NCI-H1694 treated with DMSO at 0.1 percent for 48 hours (cell line): ENCODE data around the gene STK32A.
"Not testable (repeated sequence)": the region's sequence is repeated elsewhere in the genome, so short reads cannot be mapped to it uniquely, and the experiment has no call there.

Experiments
- DNase-seq: peaks from one replicate; lab custom pipeline; 2025; lab: John Stamatoyannopoulos, UW

STK32A gene

GRCh38 chr5:147234825-147235635 lies at the start of gene STK32A:
STK32A (plus strand) TSS chr5:147235026; CDS start chr5:147239635, 4,609 bp downstream.
- DNase-seq = no peak

DNA sequence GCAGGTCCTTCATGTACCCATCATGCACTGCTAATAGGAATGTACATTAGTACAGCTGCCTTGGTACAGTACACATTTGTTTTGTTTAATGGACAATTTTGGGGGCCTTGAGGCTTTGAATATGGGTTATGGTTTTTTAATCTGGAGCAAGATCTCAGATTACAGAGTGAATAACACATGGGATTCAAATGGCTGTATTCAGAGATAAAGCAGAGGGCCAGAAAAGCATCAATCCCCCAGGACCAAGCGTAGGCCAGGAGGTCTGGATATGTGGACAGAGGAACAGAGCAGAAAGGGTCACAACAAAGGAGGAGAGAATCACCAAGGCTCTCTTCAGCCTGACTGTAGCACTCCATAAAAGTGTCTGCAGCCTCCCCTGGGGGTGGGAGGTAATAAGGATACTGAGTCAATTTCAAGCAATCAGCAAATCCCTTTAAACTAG lies 47.7 kb upstream of the STK32A start:
- no peak for DNase-seq

DNA sequence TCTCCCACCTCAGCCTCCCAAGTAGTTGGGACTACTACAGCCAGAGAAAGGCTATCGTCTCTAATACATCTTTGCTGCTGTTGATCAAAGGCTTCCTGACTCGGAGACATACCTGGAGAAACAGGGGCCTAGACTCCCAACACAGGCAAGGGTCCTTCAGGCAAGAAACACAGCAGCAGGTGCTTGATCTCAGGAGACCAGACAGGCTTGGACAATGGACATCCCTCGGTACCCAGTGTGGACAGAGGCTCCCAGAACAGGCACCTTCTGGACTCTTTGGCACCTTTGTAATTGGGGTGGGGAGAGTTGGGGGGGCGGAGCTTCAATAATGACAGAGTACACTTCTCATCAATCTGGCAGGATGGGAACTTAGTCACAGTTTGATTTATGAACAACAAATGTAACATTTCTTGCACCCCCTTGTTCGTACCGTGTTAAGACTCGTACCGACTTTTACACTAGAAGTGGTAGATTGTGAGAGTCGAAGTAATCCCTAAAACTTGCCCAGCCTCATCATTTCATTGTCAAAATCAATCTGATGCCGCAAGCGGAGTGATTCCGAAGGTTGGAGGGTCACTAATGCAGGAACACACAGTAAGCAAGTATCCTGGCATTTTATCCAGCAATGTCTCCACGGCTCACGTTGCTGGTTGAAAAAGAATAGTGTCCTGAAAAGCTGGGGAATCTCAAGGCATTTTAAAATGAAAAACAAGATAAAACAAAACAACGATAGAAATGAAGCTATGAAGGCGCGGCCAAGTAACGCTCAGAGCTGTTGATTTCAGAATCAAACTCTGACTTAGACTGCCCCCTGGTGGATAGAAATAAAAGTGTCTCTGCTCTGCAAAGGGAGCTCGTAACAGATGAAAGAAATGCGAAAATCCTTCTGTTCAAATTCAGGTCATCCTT lies 46.4 kb upstream of the STK32A start:
- DNase-seq = peak; percentile 68

GRCh38 chr5:147189109-147189424 lies 45.8 kb upstream of the STK32A start:
- DNase-seq = no peak

GRCh38 chr5:147190331-147190730 lies 44.5 kb upstream of the STK32A start:
- no peak for DNase-seq

DNA sequence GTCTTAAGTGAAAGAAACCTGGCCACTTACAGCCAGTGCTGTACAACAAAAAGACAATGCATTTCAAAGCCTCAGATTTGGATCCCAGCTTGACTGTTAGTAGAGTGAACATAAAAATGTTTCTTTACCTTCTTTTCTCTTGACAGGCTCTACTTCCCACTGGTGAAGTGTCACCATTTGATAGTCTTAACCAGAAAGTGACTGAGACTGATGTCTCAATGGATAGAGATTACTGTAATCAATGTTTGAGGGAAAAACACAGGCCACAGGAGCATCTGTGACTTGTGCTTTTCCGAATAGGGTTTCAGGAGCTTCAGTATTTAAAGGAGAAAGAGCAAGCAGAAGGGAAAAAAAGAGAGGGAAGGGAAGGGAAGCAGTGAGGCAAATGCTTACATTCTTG lies 41.7 kb upstream of the STK32A start:
- no peak for DNase-seq

- no peak for DNase-seq
Measured at GRCh38 chr5:147200004-147200403, 34.8 kb upstream of the STK32A start.

GRCh38 chr5:147203213-147203612 lies 31.6 kb upstream of the STK32A start:
- DNase-seq = no peak

GRCh38 chr5:147204576-147204975 lies 30.2 kb upstream of the STK32A start:
- DNase-seq = no peak

DNA sequence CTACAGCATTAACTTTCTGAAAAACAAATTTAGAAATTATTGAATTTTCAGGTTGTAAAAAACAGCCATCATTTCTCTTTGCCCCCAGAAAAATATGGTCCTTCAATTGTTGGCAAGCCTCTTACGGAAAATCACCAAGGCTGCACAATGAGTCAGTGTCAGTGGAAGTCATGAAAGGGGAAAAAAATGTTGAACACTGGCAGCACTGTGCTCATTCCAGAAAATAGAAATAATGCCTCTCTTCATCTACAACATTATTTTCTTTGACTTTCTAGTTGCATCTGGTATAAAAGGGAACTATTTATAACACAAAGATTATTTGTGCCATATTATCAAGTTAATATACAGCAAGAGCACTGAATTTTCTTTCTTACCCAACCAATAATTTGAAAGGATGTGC lies 26.7 kb upstream of the STK32A start:
- no peak for DNase-seq

GRCh38 chr5:147216552-147217154 lies 18.2 kb upstream of the STK32A start:
- no peak for DNase-seq

GRCh38 chr5:147223343-147223742 lies 11.5 kb upstream of the STK32A start:
- DNase-seq = no peak

- DNase-seq = peak; percentile 21
Measured at GRCh38 chr5:147223948-147224791, 10.7 kb upstream of the STK32A start.

DNA sequence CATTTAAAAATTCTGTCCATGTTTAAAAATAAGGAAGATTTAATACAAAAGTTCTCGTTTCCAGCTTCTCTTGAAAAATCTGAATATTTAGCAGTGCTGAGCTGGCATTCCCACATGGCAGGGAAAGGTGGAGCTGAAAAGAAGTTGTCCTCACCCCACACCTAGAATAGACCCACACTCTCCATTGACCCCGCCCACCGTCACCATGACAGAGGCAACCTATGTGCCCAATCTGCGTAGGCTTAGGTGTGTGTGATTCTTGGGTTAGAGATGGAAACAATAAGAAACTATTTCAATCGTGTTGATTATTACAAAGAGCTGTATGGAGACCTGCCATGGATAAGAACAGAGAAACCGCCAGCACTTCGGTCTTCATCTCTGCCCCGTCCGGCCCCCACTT lies 8.9 kb upstream of the STK32A start:
- no peak for DNase-seq

- no peak for DNase-seq
Measured at GRCh38 chr5:147226512-147226911, 8.3 kb upstream of the STK32A start.

GRCh38 chr5:147234239-147234824 lies 494 bp upstream of the STK32A start:
- DNase-seq = no peak

GRCh38 chr5:147240266-147240985 lies 5.6 kb downstream of the STK32A start:
- DNase-seq = no peak

DNA sequence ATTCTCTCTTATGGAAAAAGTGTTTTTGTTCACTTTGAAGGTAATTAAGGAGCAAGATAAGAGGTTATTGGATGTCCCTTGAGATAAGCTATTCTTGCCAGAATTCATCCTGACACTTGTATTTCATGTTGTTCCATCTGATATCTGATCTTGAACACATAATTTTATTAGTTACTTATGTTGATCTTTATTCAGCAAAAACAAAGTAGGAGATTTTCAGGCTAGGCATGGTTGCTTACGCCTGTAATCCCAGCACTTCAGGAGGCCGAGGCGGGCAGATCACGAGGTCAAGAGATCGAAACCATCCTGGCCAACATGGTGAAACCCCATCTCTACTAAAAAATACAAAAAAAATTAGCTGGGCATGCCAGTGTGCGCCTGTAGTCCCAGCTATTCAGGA lies 8.4 kb downstream of the STK32A start:
- not testable (repeated sequence) for DNase-seq

DNA sequence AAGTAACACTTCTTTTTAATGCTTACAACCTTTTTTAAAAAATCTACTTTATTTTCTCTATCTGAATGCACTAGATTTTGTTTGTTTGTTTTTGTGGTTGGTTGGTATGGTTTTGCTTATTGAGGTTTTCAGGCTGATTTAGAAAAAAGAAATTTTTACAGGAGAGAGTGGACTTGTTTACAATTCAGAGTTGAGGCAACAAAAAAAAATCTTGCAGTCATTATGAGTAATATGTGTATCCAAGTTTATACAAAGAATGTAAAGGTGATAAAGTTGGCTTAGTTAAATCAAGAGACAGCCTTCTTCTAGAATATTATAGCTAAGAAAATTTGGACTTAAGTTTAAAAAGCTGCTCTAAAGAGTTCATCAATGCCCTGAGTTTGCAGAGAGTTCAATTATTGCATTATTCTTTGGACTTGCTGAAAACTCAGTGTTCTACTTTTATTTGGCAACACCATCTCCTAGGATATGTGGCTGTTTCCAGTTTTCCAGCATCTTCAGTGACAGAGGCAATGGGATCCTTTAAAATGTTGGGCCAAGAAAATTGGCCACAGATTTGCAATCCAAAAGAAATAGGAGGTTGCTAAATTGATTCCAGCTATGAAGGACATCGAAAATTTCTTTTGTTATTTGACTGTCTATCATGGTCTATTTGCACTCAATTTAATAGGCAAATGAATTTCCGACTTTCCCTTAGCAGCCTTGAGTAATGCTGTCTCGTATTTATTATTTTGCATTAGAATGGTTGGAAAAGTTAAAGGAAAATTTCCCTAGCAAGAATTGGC lies 10.7 kb downstream of the STK32A start:
- no peak for DNase-seq

DNA sequence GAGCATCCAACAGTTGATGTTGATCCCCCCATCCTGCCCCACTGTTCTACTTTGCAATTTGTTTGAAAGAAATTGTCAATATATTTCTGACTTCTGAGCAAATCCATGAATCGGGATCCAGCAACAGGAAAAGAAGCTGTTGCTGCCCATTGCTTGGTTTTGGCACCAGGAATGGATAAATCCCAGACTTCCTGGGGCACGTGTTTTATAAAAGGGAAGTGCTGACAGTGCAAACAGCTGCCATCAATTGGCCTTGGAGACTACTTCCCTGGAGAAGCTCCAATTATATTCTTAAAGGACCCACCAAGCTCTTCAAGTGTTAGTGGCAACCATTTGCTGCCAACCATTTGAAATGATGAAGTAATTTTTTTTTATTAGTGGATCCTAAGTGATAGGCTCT lies 13.7 kb downstream of the STK32A start:
- no peak for DNase-seq
